ENCODE measurements around the gene HSP90AB1.

HSP90AB1 gene

GRCh38 chr6:44269921-44270525 lies 23.1 kb downstream of the HSP90AB1 start, which contains the start of gene TMEM151B:
TSS of gene TMEM151B (plus strand) at chr6:44270450. CDS start at chr6:44270743, 293 bp downstream.
- DNase-seq: no peak

DNA sequence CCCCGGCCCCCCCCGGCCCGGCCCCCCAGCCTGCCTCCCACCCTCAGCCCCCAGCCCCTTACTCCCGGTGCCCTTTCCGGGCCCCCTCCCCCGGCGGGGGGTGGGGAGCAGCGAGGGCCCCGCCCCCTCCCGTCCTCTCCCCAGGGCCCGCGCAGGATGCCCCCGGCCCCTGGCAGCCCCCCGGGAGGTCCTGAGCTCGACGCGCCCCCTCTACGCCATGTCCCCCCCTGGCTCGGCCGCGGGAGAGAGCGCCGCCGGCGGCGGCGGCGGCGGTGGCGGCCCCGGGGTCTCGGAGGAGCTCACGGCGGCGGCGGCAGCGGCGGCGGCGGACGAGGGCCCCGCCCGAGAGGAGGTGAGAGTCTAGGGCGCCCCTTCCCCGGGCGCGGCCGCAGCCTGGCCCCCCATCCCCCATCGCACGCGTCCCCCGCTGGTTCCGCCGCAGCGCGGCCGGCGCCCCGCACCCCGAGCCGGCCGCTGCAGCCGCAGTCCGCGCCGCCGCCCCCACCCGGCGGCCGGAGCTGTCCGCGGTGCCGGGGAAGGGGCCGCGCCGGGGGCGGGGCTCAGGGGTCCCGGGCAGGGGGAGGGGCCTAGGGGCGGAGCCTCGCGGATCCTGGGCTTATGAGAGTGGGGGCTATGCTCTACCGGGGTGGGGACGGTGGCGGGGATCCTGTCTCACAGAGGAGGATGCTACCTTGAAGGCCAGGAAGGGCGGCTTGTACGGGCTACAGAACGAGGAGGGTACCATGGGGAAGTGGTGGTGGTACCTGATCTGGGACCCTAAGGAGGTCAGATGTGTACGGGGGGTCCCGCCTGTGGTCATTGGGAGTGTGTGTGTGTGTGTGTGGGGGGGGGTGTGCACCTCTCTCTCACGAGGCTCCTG lies 23.9 kb downstream of the HSP90AB1 start:
- no peak for DNase-seq

GRCh38 chr6:44271406-44271723 lies 24.5 kb downstream of the HSP90AB1 start:
- no peak for DNase-seq

GRCh38 chr6:44271914-44272313 lies 25.0 kb downstream of the HSP90AB1 start:
- no peak for DNase-seq

- no peak for DNase-seq
Observed at GRCh38 chr6:44272529-44272928, 25.6 kb downstream of the HSP90AB1 start.

DNA sequence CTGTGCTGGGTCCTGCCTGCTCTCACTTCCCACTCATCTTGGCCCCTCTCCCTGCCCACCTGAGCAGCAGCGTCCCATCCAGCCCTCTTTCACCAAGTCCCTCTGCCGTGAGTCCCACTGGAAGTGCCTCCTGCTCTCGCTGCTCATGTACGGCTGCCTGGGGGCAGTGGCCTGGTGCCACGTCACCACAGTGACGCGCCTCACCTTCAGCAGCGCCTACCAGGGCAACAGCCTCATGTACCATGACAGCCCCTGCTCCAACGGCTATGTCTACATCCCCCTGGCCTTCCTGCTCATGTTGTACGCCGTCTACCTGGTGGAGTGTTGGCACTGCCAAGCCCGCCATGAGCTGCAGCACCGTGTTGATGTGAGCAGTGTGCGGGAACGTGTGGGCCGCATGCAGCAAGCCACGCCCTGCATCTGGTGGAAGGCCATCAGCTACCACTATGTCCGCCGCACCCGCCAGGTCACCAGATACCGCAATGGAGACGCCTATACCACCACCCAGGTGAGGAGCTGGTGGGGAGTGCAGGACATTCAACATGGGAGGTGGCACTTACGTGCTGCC lies 26.2 kb downstream of the HSP90AB1 start:
- no peak for DNase-seq

DNA sequence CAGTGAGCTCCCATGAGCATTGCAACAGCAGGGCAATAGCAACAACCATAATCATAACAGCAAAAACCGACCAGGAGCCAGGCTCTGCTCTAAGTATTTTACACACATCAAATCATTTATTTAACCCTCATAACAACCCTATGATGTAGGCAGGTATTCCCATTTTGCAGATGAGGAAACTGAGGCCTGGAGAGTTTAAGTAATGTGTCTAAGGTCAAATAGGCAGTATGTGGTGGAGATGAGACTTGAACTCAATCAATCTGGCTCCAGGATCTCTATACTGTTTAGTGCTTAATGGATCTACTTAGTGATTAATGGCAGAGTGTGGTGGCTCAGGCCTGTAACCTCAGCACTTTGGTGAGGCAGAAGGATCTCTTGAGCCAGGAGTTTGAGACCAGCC lies 26.7 kb downstream of the HSP90AB1 start:
- no peak for DNase-seq

DNA sequence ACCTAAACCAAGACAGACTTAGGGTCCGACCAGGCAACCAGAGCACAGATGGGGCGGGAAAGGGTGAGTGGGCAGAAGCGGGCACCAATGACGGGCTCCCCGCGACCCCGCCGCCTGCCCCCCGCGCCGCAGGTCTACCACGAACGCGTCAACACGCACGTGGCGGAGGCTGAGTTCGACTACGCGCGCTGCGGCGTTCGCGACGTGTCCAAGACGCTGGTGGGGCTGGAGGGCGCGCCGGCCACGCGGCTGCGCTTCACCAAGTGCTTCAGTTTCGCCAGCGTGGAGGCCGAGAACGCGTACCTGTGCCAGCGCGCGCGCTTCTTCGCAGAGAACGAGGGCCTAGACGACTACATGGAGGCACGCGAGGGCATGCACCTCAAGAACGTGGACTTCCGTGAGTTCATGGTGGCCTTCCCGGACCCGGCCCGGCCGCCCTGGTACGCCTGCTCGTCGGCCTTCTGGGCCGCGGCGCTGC lies 28.4 kb downstream of the HSP90AB1 start:
- no peak for DNase-seq

- no peak for DNase-seq
Observed at GRCh38 chr6:44275749-44276648, 29.1 kb downstream of the HSP90AB1 start.

DNA sequence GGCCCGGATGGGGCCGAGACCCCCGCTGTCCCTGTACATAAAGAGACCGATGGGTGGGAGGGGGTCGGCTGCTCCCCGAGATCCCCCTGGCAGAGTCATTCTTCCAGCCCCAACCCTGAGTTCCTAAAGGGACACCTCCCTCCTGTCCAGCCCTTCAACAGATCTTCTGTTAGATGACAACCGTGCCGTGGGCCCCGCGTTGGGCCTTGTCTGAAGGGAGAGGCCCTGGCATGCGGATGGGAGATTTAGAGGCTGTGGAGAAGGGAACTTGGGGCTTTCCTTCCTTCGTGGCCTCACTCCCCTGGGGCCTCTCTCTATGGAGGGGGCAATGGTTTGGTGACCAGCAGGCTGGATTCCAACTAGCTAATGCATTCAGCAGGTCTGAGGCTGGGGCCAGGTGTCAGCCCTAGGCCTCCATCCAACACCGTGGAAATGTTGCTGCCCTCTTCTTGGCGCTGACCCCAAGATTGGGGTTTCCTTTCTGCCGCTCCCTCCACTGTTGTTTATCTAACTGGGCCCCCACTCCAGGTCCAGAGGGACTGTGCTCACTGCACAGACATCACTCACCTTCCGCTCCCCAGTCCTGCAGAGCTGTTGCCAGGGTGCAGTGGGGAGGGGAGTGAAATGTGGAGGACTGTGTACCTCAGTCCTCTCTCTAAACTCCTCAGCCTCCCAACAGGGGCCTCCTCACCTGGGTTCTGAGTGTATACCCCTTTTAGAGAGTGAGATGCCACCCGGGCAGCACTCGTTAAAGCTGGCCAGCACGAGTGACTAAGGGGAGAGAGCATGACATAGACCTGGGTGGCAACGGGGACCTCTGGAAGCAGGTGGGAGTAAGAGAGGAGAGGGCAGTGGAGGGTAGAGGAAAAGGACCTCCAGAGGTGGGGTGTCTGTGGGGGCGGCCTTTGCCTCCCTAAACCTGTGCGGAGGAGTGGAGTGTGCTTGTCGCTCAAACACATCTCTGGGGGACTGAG lies 30.1 kb downstream of the HSP90AB1 start:
- DNase-seq: no peak

DNA sequence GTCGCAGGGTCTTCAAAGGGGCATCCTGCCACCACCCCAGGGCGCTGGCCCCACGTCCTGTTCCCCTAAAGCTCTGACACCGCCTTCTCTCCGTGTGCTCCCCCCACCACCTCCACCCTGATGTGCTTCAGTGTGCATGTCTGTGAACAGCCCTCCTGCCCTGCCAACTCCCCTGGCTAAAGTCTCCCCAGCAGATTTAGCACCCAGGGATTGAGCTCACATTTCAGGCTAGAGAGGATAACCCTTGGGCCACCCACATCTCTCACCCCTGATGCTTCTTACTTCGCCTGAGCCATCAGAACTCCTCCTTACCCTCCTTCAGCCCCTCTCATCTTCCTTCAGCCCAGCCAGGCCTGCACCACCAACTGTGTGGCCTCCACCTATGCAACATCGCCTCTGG lies 30.9 kb downstream of the HSP90AB1 start:
- DNase-seq: no peak

DNA sequence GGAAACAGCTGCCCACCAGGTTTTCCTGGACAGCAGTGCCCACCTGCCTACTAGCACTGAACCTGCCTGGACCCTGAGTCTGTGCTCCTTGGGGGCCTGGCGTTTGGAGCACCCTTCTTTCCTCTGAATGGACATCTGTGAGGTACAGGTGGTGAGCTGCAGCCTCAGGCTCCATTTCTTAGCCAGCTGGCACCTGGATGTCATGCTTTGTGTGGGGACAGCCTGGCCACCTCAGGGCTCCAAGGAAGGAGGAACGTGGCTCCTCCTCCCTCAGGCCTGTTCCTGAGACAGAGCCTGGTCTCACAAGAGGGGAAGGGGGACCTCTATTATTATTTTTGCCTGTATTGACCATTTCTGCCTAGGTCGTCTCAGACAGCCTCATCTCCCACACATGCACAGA lies 31.4 kb downstream of the HSP90AB1 start:
- DNase-seq: no peak

DNA sequence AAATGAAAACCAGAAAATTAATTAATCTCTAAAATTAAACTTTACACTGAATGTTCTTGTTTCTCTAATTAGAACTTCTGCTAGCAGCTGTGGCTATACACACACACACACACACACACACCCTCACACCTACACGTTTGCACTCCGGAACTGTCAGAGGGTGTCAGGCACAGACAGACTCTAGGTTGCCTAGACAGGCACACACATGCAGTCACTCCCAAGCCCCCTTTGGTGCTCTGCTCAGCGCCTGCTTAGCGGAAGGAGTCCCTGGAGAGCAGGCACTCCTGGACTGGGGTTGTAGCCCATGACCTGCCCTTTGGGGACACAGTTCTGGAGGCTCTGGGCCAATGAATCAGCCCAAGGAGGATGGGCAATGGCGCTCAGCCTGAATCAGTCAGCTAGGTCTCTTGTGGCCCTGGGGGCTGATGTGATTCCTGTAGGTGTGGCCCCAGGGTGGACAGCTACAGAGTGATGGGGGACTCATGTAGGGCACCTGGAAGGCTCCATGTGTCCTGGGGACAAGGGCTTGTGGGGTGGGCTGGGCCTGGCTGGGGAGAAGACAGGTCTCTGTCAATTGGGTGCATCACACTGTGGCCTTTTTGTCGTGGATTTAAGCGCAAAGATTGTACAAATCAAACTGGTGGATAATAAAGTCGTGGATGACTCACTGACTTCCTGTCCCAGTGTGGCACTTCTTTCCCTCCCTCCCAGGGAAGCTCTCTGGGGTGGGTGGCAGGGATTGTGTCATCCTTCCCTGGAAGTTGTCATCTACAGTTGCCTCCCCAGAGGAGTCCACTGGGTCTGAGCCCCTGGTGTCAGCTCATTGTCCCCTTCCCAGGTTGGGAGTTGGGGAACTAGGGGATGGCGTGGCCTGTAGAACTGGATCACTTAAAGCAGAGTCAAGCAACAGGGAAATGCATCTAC lies 32.1 kb downstream of the HSP90AB1 start:
- DNase-seq: no peak

- DNase-seq: no peak
Observed at GRCh38 chr6:44284121-44284520, 37.2 kb downstream of the HSP90AB1 start.

GRCh38 chr6:44284867-44285266 lies 38.0 kb downstream of the HSP90AB1 start:
- DNase-seq: no peak

DNA sequence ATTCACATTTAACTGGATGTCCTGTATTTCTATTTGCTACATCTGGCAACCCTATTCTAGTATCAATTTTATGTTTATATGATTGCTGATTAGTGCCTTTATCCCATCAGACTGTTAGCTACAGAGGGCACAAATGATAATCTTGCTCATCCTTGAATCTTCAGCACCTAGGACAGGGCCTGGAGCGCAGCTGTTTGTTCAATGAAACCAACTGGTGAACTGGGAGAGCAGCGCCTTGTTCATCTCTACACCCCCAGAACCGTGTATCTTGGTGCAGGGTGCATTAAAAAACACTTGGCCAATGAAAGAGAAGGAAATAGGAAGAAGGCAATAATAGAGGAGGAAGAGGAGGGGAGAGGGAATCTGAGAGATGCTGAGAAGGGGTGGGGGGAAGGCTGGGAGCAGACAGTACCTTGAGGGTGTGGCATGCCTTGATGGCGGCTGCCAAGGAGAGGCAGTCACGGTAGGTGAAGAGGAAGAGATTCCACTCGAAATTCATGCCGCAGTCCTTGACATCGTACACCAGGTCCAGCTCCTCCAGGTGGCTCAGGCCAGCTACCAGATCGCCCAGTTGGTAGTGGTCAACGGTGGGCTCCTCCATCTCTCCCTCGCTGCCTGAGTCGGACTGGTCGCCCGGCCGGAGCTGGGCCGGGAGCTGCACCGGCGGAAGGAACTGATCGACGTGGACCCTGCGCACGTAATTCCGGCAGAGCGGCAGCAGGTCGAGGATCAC lies 38.8 kb downstream of the HSP90AB1 start:
- no peak for DNase-seq

DNA sequence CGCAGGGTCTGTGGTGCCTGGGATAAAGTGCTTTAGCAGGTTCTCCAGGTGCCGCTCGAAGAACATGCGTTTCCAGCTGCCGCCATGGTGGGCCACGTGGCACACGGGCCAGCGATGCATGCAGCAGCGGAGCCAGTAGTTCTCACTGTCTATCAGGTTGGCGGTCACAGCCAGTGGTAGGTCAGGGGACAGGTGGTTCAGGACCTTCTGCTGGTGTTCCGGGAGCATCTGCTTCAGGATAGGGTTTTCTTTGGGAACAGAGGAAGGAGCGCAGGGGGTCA lies 39.3 kb downstream of the HSP90AB1 start:
- DNase-seq: no peak

- no peak for DNase-seq
Observed at GRCh38 chr6:44286747-44287146, 39.8 kb downstream of the HSP90AB1 start.

DNA sequence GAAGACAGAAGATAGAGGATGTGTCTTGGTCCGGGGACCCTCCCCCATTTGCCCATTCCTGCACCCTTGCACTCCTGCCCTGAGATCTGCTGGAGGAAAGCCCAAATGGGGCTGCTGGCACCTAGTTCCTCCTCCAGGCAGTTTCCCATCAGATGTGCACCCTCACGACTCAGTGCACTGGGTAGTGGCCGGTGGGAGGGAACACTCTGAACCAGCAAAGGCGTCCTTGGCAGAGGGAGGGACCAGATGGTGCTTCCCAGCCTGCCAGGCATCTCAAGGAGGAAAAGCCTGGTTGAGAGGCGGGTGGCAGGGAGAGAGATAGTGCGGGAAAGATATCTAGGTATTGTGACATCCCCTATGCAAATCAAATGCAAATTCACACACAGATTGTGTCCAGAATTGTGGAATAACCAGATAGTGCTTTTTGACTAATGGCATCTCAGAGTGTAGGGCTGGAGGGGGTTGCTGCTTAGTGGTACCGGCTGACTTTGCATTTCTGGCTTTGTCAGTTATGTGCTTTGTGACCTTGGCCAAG lies 42.9 kb downstream of the HSP90AB1 start:
- DNase-seq: no peak

DNA sequence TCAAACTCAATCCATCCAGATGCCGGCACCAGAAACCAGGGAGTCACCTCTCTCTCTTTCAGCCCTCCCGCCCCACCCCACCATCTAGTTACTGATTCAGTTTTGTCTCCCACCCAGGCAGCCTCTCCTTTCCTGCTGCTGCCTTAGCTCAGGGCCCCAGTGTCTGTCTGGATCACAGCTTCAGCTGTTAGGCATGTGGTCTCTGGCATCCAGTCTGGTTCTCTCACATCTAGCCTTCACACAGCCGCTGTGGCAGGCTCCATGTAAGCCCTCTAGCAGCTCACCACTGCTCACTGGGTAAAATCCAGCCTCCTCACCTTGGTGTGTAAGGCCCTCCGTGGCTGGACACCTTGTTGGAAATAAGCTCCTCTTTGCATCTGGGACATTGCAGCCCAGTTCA lies 44.9 kb downstream of the HSP90AB1 start:
- DNase-seq: no peak
